Measurements from ENCODE around the gene DRD3. TPM values are rescaled to one million over a fixed set of nuclear protein-coding genes. Genes with fewer than 3 reads are reported as not detected.

Gene DRD3
- total and polyA plus RNA-seq, 7 donors, result not detected

DNA sequence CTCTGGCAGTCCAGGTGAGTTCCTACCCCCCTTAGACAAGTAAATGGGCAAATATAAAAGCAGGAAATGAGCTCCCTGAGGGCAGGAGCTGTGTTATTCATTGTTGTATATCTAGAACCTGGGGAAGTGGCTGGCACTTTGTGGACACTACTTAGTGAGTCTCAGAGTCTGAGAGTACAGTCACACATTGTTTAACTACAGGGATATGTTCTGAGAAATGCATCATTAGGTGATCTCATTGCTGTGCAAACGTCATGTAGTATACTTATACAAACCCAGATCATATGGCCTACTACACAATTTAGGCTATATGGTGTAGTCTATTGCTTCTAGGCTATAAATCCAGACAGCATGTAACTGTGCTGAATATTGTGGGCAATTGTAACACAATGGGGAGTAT is 52.4 kb downstream of the DRD3 start:
- intact Hi-C loops (cut with DNase I), result no loop called here
- H3K4me1 ChIP-seq, result no peaks in the 10 kb centered on the region
- H3K4me3 ChIP-seq, result no peak overlapping the region
- WGBS, 3 donors, result 54 to 60% (median 56%) methylated on average over 1 of the region's 1 CpG
- no peak for ATAC-seq
- no peak for TF ChIP-seq CTCF (IDR thresholded peaks at IDR 0.05)
- H3K36me3 ChIP-seq (ENCODE audit: insufficient read depth in 1 of 2, low read depth in 1 of 2), result no peaks in the 10 kb centered on the region
- H3K27ac ChIP-seq, result no peak overlapping the region
- H3K27me3 ChIP-seq (ENCODE audit: insufficient read depth in 3 of 3, low read length in 2 of 3), result no peaks in the 10 kb centered on the region
- DNase-seq, result no peak
- no peaks in the 10 kb centered on the region for H3K9me3 ChIP-seq

DNA sequence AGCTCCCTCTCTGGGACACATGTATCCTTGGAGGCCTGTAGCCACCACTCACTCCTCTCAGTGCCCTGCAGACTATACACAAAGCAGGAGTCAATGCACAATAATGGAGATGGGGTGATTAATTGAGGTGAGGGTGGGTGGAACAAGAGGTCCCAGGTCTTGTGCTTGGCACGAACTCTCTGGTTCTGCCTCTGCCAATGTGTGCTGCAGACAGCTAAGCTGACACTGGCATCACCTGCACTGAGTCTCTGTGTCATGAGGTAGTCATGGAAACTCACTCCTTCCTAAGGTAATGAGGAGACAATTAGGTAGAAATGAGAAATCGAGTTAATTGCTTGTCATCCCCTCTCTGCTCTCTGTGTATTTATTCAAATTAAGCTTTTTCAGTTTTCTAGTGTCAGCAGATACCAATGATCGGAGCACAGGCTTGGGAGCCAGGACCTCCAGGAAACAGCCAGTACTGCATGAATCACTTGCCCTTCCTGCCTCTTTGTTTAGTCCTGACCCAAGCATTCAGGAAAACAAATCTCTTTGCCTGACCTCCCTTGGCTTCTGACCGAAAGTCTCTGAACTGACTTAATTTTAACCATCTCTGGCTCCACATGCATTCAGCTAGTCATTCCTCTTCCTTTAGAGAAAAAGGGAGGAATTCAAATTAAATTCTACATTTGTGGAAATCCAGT is 56.7 kb downstream of the DRD3 start:
- WGBS, 3 donors, result 57 to 63% (median 58%) methylated on average over 4 of the region's 4 CpGs
- peak in 1 of 4 donors; percentile 43 for ATAC-seq

DNA sequence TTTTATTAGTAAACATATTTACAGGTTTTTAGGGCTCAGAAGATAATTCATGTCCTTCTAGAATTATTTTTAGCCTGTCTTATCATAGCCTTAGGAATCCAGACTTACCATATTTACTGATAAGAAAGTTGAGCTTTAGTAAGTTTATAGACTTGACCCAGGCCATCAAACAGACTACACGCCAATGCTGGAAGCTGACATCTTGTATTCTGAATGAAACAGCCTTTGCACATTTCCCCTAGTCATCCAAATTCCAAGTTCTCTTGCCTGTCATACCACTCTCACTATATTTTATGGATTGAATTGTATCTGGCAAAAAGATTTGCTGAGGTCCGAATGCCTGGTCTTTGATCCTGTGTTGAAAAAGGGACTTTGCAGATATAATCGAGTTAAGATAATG is 58.6 kb downstream of the DRD3 start:
- H3K4me1 ChIP-seq, result no peaks in the 10 kb centered on the region
- 89 to 93% (median 90%) methylated on average over 3 of the region's 3 CpGs for WGBS, 3 donors
- intact Hi-C loops (cut with DNase I), result no loop called here
- TF ChIP-seq CTCF (IDR thresholded peaks at IDR 0.05), result no peak
- H3K4me3 ChIP-seq, result no peak overlapping the region
- no peak overlapping the region for H3K27ac ChIP-seq
- no peaks in the 10 kb centered on the region for H3K36me3 ChIP-seq (ENCODE audit: insufficient read depth in 1 of 2, low read depth in 1 of 2)
- H3K9me3 ChIP-seq, result no peaks in the 10 kb centered on the region
- ATAC-seq (no peak), DNase-seq (no peak)
- H3K27me3 ChIP-seq (ENCODE audit: insufficient read depth in 3 of 3, low read length in 2 of 3), result no peaks in the 10 kb centered on the region

More for the DNA sequence above, 56.7 kb downstream of the DRD3 start:
- H3K4me1 ChIP-seq, result no peaks in the 10 kb centered on the region
- intact Hi-C loops (cut with DNase I), result no loop called here
- H3K4me3 ChIP-seq, result no peak overlapping the region
- no peak overlapping the region for H3K27ac ChIP-seq
- no peak for DNase-seq
- TF ChIP-seq CTCF (IDR thresholded peaks at IDR 0.05), result no peak
- no peaks in the 10 kb centered on the region for H3K9me3 ChIP-seq
- H3K36me3 ChIP-seq (ENCODE audit: insufficient read depth in 1 of 2, low read depth in 1 of 2), result no peaks in the 10 kb centered on the region
- H3K27me3 ChIP-seq (ENCODE audit: insufficient read depth in 3 of 3, low read length in 2 of 3), result no peaks in the 10 kb centered on the region

GRCh38 chr3:114119776-114120175 is 59.1 kb downstream of the DRD3 start:
- Histone ChIP-seq H3K27ac (no peak overlapping the region), H3K4me3 (no peak overlapping the region), H3K4me1 (no peaks in the 10 kb centered on the region), H3K9me3 (no peaks in the 10 kb centered on the region), H3K36me3 (ENCODE audit: insufficient read depth in 1 of 2, low read depth in 1 of 2) (no peaks in the 10 kb centered on the region), H3K27me3 (ENCODE audit: insufficient read depth in 3 of 3, low read length in 2 of 3) (no peaks in the 10 kb centered on the region)
- intact Hi-C loops (cut with DNase I), result no loop called here
- no peak for DNase-seq
- ATAC-seq, result no peak
- 44 to 69% (median 61%) methylated on average over 1 of the region's 1 CpG for WGBS, 3 donors
- TF ChIP-seq CTCF (IDR thresholded peaks at IDR 0.05), result no peak

DNA sequence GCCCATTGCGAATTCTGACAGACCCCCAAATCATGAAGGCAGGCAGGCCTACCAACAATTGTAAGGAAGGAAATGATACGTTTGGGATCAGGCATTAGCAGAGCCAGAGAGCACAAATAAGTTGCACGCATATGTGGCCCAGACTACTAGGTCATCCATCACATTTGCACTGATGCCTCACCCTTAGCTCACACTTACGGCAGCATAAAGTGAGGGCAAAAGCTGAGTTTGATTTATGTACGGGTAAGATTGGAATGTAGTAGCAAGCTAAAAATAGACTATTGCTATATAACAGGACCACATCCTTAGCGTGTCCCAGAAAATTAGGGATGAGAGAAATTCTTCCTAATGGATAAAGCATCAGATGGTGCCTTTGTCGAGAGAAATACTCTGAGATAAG is 63.7 kb downstream of the DRD3 start:
- H3K4me1 ChIP-seq, result no peaks in the 10 kb centered on the region
- intact Hi-C loops (cut with DNase I), result no loop called here
- 82 to 87% (median 87%) methylated on average over 7 of the region's 7 CpGs for WGBS, 3 donors
- no peaks in the 10 kb centered on the region for H3K9me3 ChIP-seq
- H3K27me3 ChIP-seq (ENCODE audit: insufficient read depth in 3 of 3, low read length in 2 of 3), result peaks cover 0 to 3% (median 0%) of the 10 kb centered on the region in 3 donors
- no peaks in the 10 kb centered on the region for H3K36me3 ChIP-seq (ENCODE audit: insufficient read depth in 1 of 2, low read depth in 1 of 2)
- no peak for DNase-seq
- TF ChIP-seq CTCF (IDR thresholded peaks at IDR 0.05), result no peak
- H3K4me3 ChIP-seq, result no peak overlapping the region
- H3K27ac ChIP-seq, result no peak overlapping the region
- ATAC-seq, result no peak

All from psoas muscle (tissue), 8 donors.